HG02938 (cell line): ENCODE measurements around the gene DDIAS.
"Not testable (repeated sequence)": the region's sequence is repeated elsewhere in the genome, so short reads cannot be mapped to it uniquely, and the experiment has no call there.

Source experiments
- ATAC-seq: cut with Tn5 transposase; IDR thresholded peaks from one replicate; pipeline ENCODE4 v1.9.1; 2021; ENCODE audit warnings: mild to moderate bottlenecking, moderate library complexity; ENCODE audit not compliant: unreplicated experiment

DDIAS gene

GRCh38 chr11:82920227-82920626, 18.7 kb downstream of the DDIAS start:
- not testable (repeated sequence) for ATAC-seq

- not testable (repeated sequence) for ATAC-seq
These were observed 21.0 kb downstream of the DDIAS start for GRCh38 chr11:82922396-82923173.

GRCh38 chr11:82924522-82925224, 23.1 kb downstream of the DDIAS start:
- no peak for ATAC-seq

- peak; percentile 67 for ATAC-seq
These were observed 25.8 kb downstream of the DDIAS start for GRCh38 chr11:82927264-82927880.

GRCh38 chr11:82929121-82929520, 27.6 kb downstream of the DDIAS start:
- no peak for ATAC-seq

- ATAC-seq = peak; percentile 58
These were observed 28.7 kb downstream of the DDIAS start for GRCh38 chr11:82930229-82930628.

- no peak for ATAC-seq
These were observed 29.2 kb downstream of the DDIAS start for GRCh38 chr11:82930734-82931133.

- no peak for ATAC-seq
These were observed 31.0 kb downstream of the DDIAS start for GRCh38 chr11:82932564-82932963.

- ATAC-seq = no peak
These were observed 34.7 kb downstream of the DDIAS start for GRCh38 chr11:82936261-82936660.

GRCh38 chr11:82937554-82937953, 36.0 kb downstream of the DDIAS start:
- no peak for ATAC-seq

GRCh38 chr11:82939456-82939855, 37.9 kb downstream of the DDIAS start:
- no peak for ATAC-seq

- no peak for ATAC-seq
These were observed 40.8 kb downstream of the DDIAS start for GRCh38 chr11:82942376-82942775.

GRCh38 chr11:82943430-82943829, 41.9 kb downstream of the DDIAS start:
- not testable (repeated sequence) for ATAC-seq

GRCh38 chr11:82944198-82944597, 42.7 kb downstream of the DDIAS start:
- no peak for ATAC-seq

GRCh38 chr11:82945041-82945440, 43.5 kb downstream of the DDIAS start:
- not testable (repeated sequence) for ATAC-seq

- ATAC-seq = no peak
These were observed 44.1 kb downstream of the DDIAS start for GRCh38 chr11:82945682-82946081.

- no peak for ATAC-seq
These were observed 47.8 kb downstream of the DDIAS start for GRCh38 chr11:82949352-82949751.

- not testable (repeated sequence) for ATAC-seq
These were observed 49.0 kb downstream of the DDIAS start for GRCh38 chr11:82950502-82950901.

GRCh38 chr11:82955736-82956453, 54.4 kb downstream of the DDIAS start:
- not testable (repeated sequence) for ATAC-seq

- ATAC-seq = peak; percentile 96
These were observed 58.6 kb downstream of the DDIAS start for GRCh38 chr11:82959987-82960778.
